ENCODE data around the gene MSANTD7.
A peak's percentile ranks its signal among the peaks of the same experiment; 100 is the strongest.
"Not testable (repeated sequence)": the region's sequence is repeated elsewhere in the genome, so short reads cannot be mapped to it uniquely, and the experiment has no call there.

Gene MSANTD7, protein sequence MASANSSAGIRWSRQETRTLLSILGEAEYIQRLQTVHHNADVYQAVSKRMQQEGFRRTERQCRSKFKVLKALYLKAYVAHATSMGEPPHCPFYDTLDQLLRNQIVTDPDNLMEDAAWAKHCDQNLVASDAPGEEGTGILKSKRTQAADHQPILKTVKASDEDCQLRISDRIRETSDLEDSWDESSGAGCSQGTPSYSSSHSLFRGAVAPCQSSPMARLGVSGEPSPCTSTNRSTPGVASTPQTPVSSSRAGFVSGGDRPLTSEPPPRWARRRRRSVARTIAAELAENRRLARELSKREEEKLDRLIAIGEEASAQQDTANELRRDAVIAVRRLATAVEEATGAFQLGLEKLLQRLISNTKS

DNA sequence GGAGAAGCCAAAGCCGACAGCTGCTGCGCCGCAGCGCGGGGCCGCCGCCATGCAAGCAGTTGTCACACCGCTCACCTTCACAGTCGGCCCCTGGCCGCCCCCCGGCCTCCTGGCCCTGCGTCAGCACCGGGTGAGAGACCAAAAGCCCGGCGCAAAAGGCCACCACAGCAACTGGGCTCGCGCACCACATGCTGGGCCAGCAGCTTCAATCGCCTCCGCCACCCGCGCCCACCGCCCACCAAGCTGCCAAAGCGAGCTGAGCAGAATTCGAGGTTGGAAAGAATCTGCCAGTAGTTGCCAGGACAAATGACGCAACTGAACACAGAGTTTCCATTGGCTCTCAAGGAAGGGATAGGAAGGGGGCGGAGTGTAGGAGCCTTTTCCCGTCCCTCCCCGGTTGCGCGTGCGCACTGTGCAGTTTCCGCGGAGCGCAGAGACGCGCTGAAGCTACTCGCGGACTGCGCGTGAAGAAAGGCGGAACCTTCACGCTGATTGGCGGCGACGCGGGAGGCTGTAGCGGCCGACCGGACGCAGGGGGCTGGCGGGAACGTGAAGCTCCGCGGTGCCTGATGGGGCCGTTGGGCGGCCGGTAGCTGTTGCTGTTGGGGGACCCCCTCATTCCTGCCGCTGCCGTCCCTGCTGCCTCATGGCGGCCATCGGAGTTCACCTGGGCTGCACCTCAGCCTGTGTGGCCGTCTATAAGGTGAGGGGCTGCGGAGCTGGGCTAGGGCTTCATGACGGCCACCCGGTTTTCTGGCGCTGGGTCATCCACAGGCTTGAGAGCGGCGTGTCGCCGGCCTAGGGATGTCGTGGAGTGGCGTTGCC, at the start of gene MSANTD7, which contains the start of the genes CDNF and HSPA14:
MSANTD7 (plus strand) TSS at position 550 of the 825 bp plus-strand sequence. CDS start 3,979 bp downstream, outside the sequence.
CDNF (minus strand) TSS at position 281 of the 825 bp plus-strand sequence; CDS start at position 190, 91 bp downstream.
HSPA14 (plus strand) TSS at position 550 of the 825 bp plus-strand sequence; CDS start at position 647, 97 bp downstream.
- DNase-seq (ENCODE audit: low read depth) = peak; percentile 99

DNA sequence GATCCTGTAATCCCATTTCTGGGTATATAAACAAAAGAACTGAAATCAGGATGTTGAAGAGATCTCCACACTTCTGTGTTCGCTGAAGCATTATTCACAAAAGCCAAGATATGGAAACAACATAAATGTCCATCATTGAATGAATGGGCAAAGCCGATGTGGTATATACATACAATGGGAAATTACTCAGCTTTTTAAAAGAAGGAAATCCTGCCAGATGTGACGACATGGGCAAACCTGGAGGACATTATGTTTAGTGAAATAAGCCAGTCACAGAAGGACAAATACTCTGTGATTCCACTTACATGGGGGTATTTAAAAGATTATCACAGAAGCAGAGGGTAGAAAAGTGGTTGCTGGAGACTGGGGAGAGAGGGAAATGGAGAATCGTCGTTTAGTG, 39.5 kb upstream of the MSANTD7 start:
- no peak for DNase-seq (ENCODE audit: low read depth)

DNA sequence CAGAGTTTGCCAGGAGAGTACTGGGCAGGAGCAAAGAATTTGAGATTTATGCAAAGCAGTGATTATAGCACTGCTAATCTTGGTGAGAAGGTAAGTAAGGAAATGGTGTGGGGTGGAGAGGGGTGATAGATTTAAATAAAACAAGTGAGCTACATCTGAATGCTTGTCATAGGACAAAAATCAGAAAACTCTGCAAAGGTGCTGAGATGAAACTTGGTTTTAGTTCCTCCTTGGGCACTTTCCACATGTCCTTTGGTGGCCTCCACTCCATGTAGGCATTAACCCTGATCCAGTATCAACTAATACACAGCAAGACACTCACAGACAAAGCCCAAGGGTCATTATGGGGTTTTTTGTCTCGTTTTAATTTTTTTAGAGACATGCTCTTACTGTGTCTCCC, 37.7 kb upstream of the MSANTD7 start:
- no peak for DNase-seq (ENCODE audit: low read depth)

DNA sequence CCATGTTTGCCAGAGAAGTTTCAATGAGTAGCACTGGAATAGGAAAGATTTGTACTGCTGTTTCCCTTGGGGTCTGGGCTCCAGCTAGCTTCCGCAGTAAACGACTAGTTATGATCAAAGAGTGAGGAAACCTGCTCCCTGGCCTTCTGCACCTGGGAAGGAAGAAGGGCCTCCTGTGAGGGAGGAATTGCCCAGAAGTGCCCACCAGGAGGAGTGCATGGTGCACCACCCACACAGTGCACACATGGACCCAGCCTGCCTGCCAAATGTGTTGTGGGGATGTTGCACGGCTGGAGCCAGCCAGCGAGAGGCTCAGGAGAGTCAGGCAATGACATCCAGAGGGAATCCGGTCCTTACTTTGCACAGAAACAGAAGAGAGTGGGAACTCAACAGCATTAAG, 36.4 kb upstream of the MSANTD7 start:
- DNase-seq (ENCODE audit: low read depth) = no peak

DNA sequence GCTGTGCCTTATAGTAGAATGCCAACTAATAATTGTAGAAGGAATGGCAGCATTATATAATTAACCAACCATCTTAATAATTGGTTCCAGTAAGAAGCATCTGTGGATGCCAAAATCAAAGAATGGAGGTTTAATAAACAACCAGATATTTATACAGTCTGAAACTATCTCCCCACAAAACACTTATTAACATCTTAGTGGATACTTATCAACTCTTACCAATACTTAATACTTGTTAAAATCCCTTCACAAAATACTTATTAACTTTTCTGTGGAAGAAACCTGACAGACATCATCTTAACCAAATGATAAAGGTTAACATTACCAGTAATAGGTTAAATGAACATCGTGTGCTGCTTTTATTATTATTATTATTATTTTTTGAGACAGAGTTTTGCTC, 34.3 kb upstream of the MSANTD7 start:
- DNase-seq (ENCODE audit: low read depth) = no peak

DNA sequence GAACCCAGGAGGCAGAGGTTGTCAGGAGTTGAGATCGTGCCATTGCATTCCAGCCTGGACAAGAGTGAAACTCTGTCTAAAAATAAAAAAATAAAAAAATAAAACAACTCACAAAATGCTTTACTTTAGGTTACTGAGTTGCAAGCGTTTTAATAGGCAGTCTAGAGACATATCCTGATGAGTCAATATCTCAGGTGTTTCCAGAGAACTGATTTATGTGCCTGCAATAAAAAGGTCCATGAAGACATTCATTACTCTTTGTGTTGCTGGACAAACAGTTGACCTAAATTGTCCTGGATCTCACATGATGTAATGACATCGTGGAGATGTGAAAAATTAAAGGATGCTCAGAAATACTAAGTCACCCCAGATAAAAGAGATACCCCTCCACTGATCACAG, 31.8 kb upstream of the MSANTD7 start:
- DNase-seq (ENCODE audit: low read depth) = no peak

DNA sequence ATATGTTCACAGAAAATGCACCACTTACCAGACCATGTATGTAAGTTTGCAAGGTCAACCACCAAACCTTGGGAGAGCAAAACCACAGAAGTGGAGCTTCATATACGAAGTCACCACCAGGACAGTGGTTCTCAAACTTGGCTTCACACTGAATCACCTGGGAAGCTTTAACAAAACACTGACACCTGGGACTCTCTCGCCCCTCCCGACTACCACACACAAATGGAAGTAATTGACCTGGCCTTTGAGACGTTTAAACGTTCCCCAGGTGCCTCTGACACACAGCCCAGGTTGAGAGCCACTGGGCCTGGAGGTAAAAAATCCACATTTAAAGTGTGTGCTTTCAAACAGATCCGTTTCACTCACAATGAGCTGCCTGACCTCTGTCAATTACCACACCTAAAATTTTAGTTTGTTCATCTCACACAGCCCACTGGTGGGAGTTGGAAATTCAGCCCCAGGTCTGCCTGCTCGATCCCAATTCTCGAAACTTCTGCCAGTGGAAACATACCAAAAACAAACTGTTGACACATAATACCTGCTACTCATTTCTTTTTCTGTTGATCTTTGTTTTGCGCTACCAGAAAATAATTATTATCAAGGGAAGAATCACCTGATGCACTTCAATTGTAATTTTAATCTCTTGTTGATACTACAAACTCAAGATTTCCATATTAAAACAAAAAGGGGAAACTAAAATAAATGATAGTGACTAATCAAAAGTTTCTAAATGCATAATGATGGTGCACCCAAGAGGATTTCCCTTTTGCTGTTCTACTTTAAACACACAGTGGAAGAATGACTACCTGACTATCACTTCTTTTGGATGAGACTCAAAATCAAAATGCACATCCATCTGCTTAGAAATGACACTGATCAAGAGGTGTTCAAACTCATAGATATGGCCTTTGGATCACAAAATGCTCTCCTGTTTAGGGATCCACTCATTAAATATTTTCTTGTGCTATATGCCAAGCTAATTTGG, 26.8 kb upstream of the MSANTD7 start:
- DNase-seq (ENCODE audit: low read depth) = no peak

DNA sequence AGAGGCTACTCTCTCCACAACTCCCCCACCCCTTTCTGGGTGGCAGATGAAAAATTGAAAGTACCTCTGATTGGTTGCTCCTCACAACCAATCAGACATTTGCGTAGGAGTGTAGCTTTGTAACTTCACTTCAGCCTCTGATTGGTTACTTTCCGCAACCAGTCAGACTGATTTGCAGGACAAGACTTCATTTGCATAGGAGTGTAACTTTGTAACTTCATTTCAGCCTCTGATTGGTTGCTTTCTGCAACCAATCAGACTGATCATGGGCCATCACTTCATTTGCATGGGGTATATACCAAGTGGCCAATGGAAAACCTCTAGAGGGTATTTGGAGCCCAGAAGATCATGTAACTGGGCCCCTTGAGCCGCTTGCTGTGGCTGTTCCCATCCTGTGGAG, 25.8 kb upstream of the MSANTD7 start:
- peak; percentile 11 for DNase-seq (ENCODE audit: low read depth)

DNA sequence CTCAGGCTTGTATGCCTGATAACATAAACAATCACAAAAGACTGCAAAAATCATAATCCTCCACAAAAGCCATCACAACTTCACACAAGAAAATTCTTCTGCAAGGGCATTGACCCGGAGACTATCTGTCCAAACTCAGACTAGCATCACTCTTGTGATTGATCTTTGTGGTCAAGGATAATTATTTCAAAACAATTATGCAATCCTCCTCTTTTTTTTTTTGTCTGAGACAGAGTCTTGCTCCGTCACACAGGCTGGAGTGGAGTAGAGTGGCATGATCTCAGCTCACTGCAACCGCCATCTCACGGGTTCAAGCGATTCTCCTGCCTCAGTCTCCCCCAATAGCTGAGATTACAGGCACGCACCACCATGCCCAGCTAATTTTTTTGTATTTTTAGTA, 22.4 kb upstream of the MSANTD7 start:
- no peak for DNase-seq (ENCODE audit: low read depth)

DNA sequence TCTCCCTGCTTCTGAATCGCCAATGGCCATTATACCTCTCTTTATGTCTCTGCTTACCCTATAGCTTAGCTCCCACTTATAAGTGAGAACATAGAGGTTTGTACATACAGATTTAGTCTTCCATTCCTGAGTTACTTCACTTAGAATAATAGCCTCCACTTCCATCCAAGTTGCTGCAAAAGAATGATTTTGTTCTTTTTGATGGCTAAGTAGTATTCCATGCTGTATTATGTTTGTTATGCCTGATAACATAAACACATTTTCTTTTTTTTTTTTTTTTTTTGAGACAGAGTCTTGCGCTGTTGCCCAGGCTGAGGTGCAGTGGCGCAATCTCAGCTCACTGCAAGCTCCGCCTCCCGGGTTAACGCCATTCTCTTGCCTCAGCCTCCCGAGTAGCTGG, 21.4 kb upstream of the MSANTD7 start:
- not testable (repeated sequence) for DNase-seq (ENCODE audit: low read depth)

DNA sequence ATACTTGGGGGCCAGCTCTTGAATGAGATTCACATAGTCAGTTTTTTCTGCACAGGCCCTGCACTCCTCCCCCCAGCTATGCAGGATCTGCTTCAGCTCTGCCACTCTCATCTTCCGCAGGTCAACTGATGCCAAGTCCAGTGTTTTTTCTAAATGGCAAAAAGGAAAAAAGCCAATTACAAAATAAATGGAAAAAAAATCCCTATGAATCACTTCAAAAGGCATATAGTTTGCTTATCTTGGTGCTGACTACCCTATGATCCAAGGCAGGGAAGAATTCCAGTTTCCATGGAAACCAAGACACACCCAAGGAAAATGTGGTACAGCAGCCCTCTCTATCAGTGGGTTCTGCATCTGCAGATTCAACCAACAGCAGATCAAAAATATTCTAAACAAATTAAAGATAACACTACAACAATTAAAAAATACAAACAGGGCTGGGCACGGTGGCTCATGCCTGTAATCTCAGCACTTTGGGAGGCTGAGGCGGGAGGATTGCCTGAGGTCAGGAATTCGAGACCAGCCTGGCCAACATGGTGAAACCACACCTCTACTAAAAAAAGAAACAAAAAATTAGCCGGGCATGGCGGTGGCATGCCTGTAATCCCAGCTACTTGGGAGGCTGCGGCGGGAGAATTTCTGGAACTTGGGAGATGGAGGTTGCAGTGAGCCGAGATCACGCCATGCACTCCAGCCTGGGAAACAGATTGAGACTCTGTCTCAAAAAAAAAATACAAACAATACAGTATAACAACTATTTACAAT, 17.9 kb upstream of the MSANTD7 start:
- DNase-seq (ENCODE audit: low read depth) = peak; percentile 93

DNA sequence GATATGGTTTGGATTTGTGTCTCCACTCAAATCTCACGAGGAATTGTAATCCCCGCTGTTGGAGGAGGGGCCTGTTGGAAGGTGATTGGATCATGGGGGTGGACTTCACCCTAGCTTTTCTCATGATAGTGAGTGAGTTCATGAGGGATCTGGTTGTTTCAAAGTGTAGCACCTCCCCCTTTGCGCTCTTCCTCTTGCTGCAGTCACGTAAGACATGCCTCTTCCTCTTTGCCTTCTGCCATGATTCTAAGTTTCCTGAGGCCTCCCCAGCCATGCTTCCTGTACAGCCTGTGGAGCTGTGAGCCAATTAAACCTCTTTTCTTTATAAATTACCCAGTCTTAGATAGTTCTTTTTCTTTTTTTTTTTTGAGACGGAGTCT, 17.3 kb upstream of the MSANTD7 start:
- DNase-seq (ENCODE audit: low read depth) = no peak

DNA sequence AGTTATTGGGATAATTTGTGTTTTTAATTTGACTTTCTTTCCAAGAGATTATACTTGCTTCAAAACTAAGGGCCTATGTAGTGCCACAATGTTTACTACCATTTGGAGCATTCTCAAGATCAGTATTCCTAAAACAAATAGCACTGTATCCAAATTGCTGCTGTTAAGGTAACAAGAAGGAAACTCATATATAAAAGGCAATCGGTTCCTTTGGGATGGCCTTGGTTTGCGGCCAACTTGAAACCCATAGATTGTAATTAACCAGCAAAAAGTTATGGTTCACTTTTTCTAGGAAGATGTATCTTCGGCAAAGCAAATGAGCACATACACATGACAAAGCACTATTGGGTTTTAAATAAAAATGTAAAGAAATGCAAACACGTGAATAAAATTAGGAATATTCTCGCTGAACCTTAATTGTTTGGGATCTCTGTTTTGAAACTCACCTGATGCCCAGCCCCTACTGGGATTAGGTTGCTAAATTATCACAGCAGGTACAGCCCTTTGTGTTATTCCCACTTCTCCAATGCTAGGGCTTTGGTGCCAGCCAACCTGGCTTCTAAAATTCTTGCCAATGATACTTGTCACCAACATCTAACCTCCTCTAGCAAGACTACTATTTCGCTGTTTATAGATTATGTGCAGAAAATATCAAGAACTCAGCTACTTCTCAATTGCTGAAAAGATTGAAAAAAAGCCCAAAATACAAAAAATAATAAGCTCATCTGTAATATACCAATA, 16.3 kb upstream of the MSANTD7 start:
- DNase-seq (ENCODE audit: low read depth) = no peak

DNA sequence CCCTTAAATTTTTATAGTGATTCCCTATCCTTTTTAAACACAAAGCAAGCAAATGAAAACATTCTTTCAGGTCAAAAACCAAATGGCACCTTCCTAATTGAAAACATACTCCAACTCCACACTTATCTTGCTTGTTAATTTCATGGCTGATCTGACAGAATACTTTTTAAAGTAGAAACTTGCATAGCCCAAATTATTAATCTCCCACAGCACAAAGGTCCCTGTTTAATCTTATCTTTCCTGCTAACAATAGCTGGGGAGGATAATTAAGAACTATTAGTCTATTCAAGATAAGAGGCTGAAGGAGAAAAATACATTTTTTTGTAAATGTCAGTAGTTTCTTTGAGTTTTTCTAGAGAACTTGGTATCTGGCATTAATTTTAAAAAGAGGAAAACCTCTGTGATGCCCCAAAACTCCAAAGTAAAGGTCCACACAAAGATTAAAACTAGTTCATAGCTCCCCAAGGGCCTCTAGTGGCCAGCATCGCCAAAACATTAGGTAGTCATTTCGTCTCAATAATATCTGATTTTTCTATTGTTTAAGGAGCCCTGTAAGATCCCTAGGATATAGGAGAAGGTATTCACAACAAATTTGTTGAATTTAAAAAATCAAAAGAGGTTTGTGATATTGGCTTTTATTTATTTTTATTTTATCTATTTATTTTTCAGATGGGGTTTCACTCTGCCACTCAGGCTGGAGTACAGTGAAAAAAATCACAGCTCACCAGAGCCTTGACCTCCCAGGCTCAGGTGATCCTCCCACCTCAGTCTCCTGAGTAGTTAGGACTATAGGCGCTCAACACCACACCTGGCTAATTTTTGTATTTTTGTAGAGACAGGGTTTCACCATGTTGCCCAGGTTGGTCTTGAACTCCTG, 15.0 kb upstream of the MSANTD7 start:
- peak; percentile 64 for DNase-seq (ENCODE audit: low read depth)

DNA sequence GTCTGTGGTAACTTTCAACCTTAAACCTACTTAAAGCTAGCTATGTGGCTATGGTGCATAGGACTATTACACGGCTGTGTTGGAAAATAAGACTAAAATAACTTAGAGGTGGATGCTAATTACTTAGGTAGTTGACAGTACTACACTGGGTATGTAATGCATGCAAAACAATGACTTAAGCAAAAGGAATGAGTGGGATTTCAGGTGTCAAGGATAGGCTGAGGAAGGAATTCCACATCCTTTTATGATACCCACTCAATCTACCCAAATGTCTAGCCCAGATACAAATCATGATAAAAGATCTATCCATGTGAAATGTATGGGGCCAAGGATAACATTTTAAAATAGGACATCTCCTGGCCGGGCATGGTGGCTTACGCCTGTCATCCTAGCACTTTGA, 14.1 kb upstream of the MSANTD7 start:
- DNase-seq (ENCODE audit: low read depth) = no peak

DNA sequence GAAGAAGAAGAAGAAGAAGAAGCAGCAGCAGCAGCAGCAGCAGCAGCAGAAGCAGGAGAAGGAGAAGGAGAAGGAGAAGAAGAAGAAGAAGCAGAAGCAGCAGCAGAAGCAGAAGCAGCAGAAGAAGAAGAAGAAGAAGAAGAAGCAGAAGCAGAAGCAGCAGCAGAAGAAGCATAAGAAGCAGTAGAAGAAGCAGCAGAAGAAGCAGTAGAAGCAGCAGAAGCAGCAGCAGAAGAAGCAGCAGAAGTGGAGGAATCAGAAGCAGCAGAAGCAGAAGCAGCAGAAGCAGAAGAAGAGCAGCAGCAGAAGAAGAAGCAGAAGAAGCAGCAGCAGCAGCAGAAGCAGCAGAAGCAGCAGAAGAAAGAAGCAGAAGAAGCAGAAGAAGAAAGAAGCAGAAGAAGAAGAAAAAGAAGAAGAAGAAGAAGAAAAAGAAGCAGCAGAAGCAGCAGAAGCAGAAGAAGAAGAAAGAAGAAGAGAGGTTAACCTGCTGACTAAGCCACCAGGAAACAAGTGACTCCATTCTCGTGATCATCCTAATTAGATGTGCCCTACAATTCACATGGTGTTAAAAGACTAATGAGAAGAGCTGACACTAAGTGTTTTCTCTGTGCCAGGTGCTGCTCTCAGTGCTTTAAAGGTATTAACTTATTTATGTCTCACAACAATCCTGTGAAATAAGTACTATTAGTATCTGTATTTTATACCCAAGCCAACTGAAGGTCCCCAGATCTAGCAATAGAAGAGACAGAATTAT, 11.9 kb upstream of the MSANTD7 start:
- no peak for DNase-seq (ENCODE audit: low read depth)

DNA sequence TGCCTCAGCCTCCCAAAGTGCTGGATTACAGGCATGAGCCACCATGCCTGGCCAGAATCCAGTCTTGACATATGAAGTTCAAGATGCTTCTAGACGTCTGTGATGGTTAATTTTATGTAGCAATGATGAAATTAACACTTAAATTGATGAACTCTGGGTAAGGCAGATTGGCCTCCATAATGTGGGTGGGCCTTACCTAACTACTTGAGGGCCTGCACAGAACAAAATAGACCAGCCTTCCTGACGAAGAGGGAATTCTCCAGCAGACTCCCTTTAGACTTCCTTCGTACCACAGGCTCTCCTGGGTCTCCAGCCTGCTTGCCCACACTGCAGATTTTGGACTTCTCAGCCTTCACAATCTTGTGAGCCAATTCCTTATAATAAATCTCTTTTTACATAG, 5.0 kb upstream of the MSANTD7 start:
- no peak for DNase-seq (ENCODE audit: low read depth)

DNA sequence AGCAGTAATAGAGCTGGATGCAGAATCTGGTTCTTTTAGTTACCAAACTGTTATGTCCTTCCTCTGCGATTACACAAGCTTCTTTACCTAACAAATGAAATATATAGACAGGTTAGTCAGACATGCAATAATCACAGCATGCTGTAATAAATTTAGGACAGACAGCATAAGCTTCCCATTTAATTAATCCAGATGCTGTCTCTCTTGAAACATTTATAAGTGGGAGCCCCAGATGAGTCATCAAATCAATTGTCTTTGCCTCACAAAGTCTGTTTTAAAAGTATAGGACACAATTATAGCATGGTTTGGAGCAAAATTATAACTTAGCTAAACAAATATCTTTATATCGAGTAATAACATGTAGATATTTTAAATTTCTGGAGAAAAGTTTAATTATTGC, 1.9 kb upstream of the MSANTD7 start:
- DNase-seq (ENCODE audit: low read depth) = no peak

Measured in EH (cell line).